PC-9 (cell line): ENCODE data around the gene CEP112.

Source experiments
- CTCF ChIP-seq: fragments of 200-600 bp; sonication (generic); conservative IDR thresholded peaks from 2 replicates; pipeline ENCODE4 v1.6.1; 2017; ENCODE audit warnings: mixed run types, antibody characterized with exemption, mild to moderate bottlenecking, moderate library complexity
- EZH2 ChIP-seq: fragments of 200-600 bp; sonication (generic); IDR thresholded peaks from 2 replicates; pipeline ENCODE4 v1.8.0; 2017; ENCODE audit warnings: antibody characterized with exemption, low read depth

DNA sequence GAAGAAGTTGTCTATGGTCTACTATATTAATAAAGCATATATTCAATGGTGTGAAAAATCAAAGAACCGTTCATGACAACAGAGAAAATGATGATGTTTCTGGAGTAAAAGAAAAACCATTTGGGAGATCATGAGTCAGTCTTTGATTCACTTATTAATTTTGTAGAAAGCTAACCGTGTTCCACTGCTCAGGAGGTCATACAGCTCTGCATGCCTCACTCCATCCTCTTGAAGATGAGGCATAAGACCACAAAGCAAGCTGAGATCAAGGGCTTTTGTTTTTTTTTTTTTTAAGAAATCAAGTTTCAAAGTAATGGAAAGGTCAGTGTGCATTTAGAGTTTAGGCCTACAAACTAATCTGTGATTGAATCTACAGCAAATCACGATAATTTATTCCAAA lies 206.4 kb downstream of the CEP112 start:
- TF ChIP-seq CTCF (no peak), EZH2 (no peak)
